WTC11 (cell line): Measurements from ENCODE around the gene LRP3. TPM values are rescaled to one million over a fixed set of nuclear protein-coding genes. Genes with fewer than 3 reads are reported as not detected.

ENCODE experiments used
- ATAC-seq: fragments of 200-7000 bp; cut with Tn5 transposase; 2 replicates; pipeline ENCODE4 v1.10.0; 2021; ENCODE audit warnings: mild to moderate bottlenecking, moderate library complexity
- CTCF ChIA-PET: fragments of 300-600 bp; sonication (Branson Sonifier 250); formaldehyde crosslinking; loops from one replicate; lab custom pipeline; 2021; ENCODE audit warnings: antibody characterized with exemption; lab: Charles Lee
- POLR2A ChIA-PET: fragments of 350-600 bp; sonication (Branson Sonifier 250); formaldehyde crosslinking; loops from one replicate; lab custom pipeline; 2021; ENCODE audit warnings: antibody characterized with exemption; lab: Charles Lee
- DNase-seq: peaks from one replicate; pipeline ENCODE4 v3.0.0; 2021; ENCODE audit warnings: low spot score
- H3K27ac Mint-ChIP-seq: 2 replicates; pipeline ENCODE4 v1.8.0; 2021; ENCODE audit warnings: mixed read lengths
- H3K27me3 Mint-ChIP-seq: 2 replicates; pipeline ENCODE4 v1.8.0; 2021; ENCODE audit warnings: low read depth, mild to moderate bottlenecking, moderate library complexity, mixed read lengths
- H3K36me3 Mint-ChIP-seq: 2 replicates; pipeline ENCODE4 v1.8.0; 2021; ENCODE audit warnings: mixed read lengths
- H3K4me1 Mint-ChIP-seq: 2 replicates; pipeline ENCODE4 v1.8.0; 2022; ENCODE audit warnings: mixed read lengths
- H3K4me3 Mint-ChIP-seq: 2 replicates; pipeline ENCODE4 v1.8.0; 2021; ENCODE audit warnings: mild to moderate bottlenecking, moderate library complexity, mixed read lengths
- H3K9me3 Mint-ChIP-seq: 2 replicates; pipeline ENCODE4 v1.8.0; 2021; ENCODE audit warnings: mixed read lengths
- E2F5 ChIP-seq: sonication (generic); formaldehyde crosslinking; IDR thresholded peaks from 2 replicates; pipeline ENCODE4 v1.8.1; 2022; ENCODE audit warnings: mild to moderate bottlenecking, moderate library complexity, missing genetic modification reagents
- EMX1 ChIP-seq: fragments of 250-450 bp; sonication (Bioruptor Pico); IDR thresholded peaks from 2 replicates; pipeline ENCODE4 v1.8.0; 2021; ENCODE audit warnings: mild to moderate bottlenecking
- FOXK1 ChIP-seq: sonication (generic); formaldehyde crosslinking; IDR thresholded peaks from 2 replicates; pipeline ENCODE4 v1.8.0; 2022; ENCODE audit warnings: mild to moderate bottlenecking, moderate library complexity, missing genetic modification reagents
- GTF2I ChIP-seq: fragments of 250-450 bp; sonication (Bioruptor Pico); conservative IDR thresholded peaks from 2 replicates; pipeline ENCODE4 v1.4.0; 2021; ENCODE audit warnings: mild to moderate bottlenecking
- IRF1 ChIP-seq: sonication (generic); formaldehyde crosslinking; IDR thresholded peaks from 2 replicates; pipeline ENCODE4 v1.8.0; 2023; ENCODE audit warnings: missing genetic modification reagents
- JAZF1 ChIP-seq: fragments of 250-450 bp; sonication (Bioruptor Pico); IDR thresholded peaks from 2 replicates; pipeline ENCODE4 v1.9.0; 2021; ENCODE audit warnings: moderate library complexity, mild to moderate bottlenecking, inconsistent platforms
- JUN ChIP-seq: sonication (generic); formaldehyde crosslinking; IDR thresholded peaks from 2 replicates; pipeline ENCODE4 v1.8.0; 2023; ENCODE audit warnings: mild to moderate bottlenecking, missing genetic modification reagents
- KAT7 ChIP-seq: sonication (generic); formaldehyde crosslinking; IDR thresholded peaks from 2 replicates; pipeline ENCODE4 v1.8.1; 2023; ENCODE audit warnings: missing genetic modification reagents, mild to moderate bottlenecking, borderline replicate concordance
- TP53 ChIP-seq: sonication (generic); formaldehyde crosslinking; IDR thresholded peaks from 2 replicates; pipeline ENCODE4 v1.8.1; 2023; ENCODE audit warnings: mild to moderate bottlenecking, missing genetic modification reagents
- ZNF219 ChIP-seq: sonication (generic); formaldehyde crosslinking; IDR thresholded peaks from 2 replicates; pipeline ENCODE4 v1.8.0; 2023; ENCODE audit warnings: missing genetic modification reagents, mild to moderate bottlenecking, borderline replicate concordance
- ZNF232 ChIP-seq: sonication (generic); formaldehyde crosslinking; IDR thresholded peaks from 2 replicates; pipeline ENCODE4 v1.8.0; 2022; ENCODE audit warnings: mild to moderate bottlenecking, missing genetic modification reagents
- ZNF396 ChIP-seq: fragments of 250-450 bp; sonication (Bioruptor Pico); IDR thresholded peaks from 2 replicates; pipeline ENCODE4 v1.8.0; 2021; ENCODE audit warnings: mild to moderate bottlenecking, moderate library complexity, borderline replicate concordance
- ZNF423 ChIP-seq: fragments of 250-450 bp; sonication (Bioruptor Pico); IDR thresholded peaks from 2 replicates; pipeline ENCODE4 v2.1.2; 2022; ENCODE audit warnings: mild to moderate bottlenecking, moderate library complexity
- ZNF425 ChIP-seq: fragments of 250-450 bp; sonication (Bioruptor Pico); conservative IDR thresholded peaks from 2 replicates; pipeline ENCODE4 v1.9.0; 2021; ENCODE audit warnings: mild to moderate bottlenecking
- ZNF532 ChIP-seq: fragments of 250-450 bp; sonication (Bioruptor Pico); IDR thresholded peaks from 2 replicates; pipeline ENCODE4 v1.9.0; 2021; ENCODE audit warnings: mild to moderate bottlenecking, borderline replicate concordance
- total RNA-seq: library from RNA; stranded (reverse); gene quantifications from 3 replicates; pipeline ENCODE4 v1.2.3, GENCODE V29; 2021

The LRP3 gene
- total RNA-seq, 1 experiment from 2014 or later, result 47.0 TPM

- Mint-ChIP-seq H3K27me3 (no peaks in the 10 kb centered on the region; the same call in 1 of the 2 replicates), H3K9me3 (0 out of 2 replicates have a peak, but pooled peaks cover 4% of the 10 kb centered on the region), H3K4me1 (no peaks in the 10 kb centered on the region), H3K4me3 (no peak overlapping the region), H3K36me3 (peaks cover 15% of the 10 kb centered on the region), H3K27ac (no peak overlapping the region)
- no peak for ATAC-seq
- ChIA-PET POLR2A (no interaction called here), CTCF (interaction anchor here (1.2 to 5.2 kb wide), 3 partner anchors 15 to 23 kb away, joined by 5 to 34 read pairs (median 5); no protein-coding TSS in a partner anchor)
- no peak for DNase-seq
- no peak for TF ChIP-seq JUN (CRISPR knock-in tag)
- TF ChIP-seq FOXK1 (CRISPR knock-in tag), result no peak
- TF ChIP-seq KAT7 (CRISPR knock-in tag), result no peak
- TF ChIP-seq ZNF396 (CRISPR knock-in tag), result no peak
- TF ChIP-seq GTF2I (CRISPR knock-in tag), result no peak
- no peak for TF ChIP-seq TP53
- TF ChIP-seq ZNF532 (CRISPR knock-in tag), result no peak
- no peak for TF ChIP-seq E2F5 (CRISPR knock-in tag)
- no peak for TF ChIP-seq ZNF219 (CRISPR knock-in tag)
- TF ChIP-seq ZNF232 (CRISPR knock-in tag), result no peak
- TF ChIP-seq ZNF425 (CRISPR knock-in tag), result no peak
- TF ChIP-seq, all 79 proteins: peak for 0
Measured at GRCh38 chr19:33199441-33200265, 5.5 kb downstream of the LRP3 start.

- Mint-ChIP-seq H3K36me3 (peaks cover 15% of the 10 kb centered on the region), H3K27me3 (no peaks in the 10 kb centered on the region; the same call in 1 of the 2 replicates), H3K4me3 (no peak overlapping the region), H3K27ac (no peak overlapping the region), H3K4me1 (no peaks in the 10 kb centered on the region), H3K9me3 (0 out of 2 replicates have a peak, but pooled peaks cover 4% of the 10 kb centered on the region)
- ChIA-PET POLR2A (no interaction called here), CTCF (interaction anchor here (1.9 kb wide), 1 partner anchor 17 kb away, joined by 5 read pairs; no protein-coding TSS in a partner anchor)
- DNase-seq, result no peak
- TF ChIP-seq ZNF396 (CRISPR knock-in tag) (no peak), EMX1 (CRISPR knock-in tag) (no peak), IRF1 (CRISPR knock-in tag) (no peak), JAZF1 (CRISPR knock-in tag) (no peak), ZNF423 (no peak)
- ATAC-seq, result no peak
Measured at GRCh38 chr19:33201473-33201872, 7.3 kb downstream of the LRP3 start.
